ENCODE measurements around the gene ZBP1.

ZBP1 gene

DNA sequence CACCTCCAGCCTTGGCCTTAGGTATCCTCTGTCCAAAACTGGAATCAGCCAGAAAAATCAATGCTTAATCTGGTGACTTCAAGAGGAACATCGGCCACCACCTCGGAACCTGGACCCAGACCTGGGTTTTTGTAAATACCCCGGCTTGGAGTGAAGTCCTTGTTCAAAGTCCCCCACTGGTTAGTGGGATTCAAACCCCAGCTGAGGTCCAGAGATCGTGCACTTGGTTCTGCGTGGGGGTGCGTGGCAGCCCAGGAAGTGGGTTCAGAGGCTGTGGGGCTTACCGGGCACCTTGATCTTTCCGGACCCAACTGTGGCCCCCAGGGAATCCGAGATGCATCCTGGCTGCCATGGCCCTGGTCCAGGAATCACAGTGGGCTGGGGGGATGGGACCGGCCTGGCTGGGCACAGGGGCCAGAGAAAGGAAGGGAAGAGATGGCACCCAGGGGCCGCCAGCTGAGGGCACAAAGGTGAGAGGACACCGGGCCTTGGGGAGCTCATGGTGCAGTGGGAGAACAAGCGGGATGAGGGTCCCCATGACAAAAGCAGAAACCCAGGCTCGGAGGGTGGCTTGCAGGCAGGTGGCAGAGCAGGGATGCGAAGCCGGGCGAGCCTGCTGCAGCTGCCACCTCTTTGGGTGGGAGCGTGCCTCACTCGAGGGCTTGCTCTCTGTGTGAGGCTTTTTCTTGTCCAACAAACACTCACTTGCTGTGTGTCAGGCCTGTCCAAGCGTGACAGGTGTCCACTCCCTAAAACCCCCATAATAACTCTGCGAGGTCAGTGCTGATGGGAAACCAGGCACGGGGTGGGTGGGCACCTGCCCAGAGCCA lies 27.7 kb downstream of the ZBP1 start:
- no peak for TF ChIP-seq CTCF (IDR thresholded peaks at IDR 0.05; ENCODE audit: control extremely low read depth, extremely low read depth, low read depth, missing control alignments)
- ChIA-PET POLR2A (no interaction called here), CTCF (interaction anchor here (1.0 to 10.8 kb wide), 10 partner anchors 8 to 617 kb away, joined by 3 to 87 read pairs (median 4); no protein-coding TSS in a partner anchor)

DNA sequence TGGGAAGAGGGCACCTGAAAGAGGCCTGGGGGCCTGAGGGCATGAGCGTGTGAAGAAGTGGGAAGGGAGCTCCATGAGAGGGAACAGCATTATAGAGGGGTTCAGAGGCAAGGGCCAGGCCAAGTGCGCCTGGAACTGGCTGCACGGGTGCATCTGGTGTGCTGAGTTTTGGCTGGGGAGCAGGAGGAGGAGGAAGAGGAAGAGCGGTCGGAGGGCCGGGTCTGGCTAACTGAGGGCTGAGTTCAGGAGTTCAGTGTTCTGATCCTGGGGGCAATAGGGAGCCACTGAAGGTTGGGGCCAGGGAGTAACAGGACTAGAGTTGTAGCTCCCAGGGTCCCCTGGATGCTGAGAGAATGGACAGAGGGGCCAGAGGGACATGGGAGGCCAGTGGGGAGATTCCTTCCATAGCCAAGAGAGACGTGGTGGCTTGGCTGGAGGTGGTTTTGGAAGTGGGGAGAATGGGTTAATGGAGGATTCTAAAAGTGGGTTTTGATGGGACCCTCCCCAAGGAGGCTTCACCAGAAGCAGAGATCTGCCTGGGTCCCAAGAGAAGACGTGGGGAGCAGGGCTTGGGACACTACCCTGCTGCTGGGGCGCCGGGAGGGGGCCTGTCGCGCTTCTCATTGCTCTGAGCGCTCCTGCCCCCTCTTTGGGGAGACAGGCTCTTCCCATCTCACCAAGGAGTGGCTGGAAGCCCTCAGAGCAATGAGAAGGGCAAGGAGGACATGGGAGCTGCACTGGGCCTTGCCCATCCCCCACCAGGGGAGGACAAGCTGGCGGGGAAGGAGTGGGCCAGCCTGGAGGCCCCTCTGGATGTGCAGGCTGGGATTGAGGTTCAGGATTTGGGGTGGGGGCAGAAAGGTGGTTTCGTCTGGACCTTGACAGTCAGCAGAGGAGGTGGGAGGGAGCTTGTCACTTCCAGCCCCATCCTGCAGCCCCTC lies 28.7 kb downstream of the ZBP1 start:
- no peak for TF ChIP-seq CTCF (IDR thresholded peaks at IDR 0.05; ENCODE audit: control extremely low read depth, extremely low read depth, low read depth, missing control alignments)
- POLR2A ChIA-PET: no interaction called here
- no peak for DNase-seq (ENCODE audit: extremely low spot score)
- CTCF ChIA-PET: interaction anchor here (1.0 to 1.5 kb wide), 4 partner anchors 15 to 591 kb away, joined by 3 to 5 read pairs (median 4); no protein-coding TSS in a partner anchor

More for the DNA sequence above, 27.7 kb downstream of the ZBP1 start:
- no peak for DNase-seq (ENCODE audit: extremely low spot score)

DNA sequence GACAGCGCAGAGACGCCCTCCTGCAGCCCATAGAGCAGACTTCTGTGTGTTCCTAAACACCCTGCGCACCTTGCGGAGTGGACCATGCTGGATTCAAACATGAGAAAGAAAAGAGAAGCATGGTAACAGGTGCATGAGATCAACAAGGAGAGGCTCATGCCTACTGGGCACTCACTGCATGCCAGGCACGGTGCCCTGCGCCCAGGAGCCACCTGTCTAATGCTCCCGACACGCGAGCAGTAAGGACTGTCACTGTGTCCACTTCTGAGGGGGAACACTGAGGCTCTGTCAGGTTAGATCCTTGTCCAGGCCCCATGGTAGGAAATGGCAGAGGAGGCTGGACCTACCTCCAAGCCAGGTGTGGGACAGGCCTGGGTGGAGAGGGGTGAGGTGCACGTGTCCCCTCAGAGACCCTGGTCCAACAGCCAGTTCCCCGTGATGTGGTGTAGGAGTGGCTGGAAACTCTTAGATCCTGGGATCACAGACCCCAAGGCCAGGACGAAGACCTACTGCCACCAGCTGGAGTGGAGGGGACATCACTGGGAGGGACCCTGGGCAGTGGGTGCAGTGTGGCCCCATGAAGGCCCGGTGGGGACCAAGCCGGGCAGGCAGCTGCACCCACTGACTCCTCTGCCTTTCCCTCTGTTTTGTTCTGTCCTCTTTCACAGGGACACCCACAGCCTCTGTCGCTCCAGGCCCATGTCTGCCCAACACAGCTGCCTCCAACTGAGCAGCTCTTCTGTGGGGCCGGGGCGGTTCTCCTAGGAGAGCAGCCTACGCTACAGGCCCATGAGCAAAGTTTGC lies 29.5 kb downstream of the ZBP1 start:
- DNase-seq (ENCODE audit: extremely low spot score): no peak
- POLR2A ChIA-PET: no interaction called here
- CTCF ChIA-PET: no interaction called here
- TF ChIP-seq CTCF (IDR thresholded peaks at IDR 0.05; ENCODE audit: control extremely low read depth, extremely low read depth, low read depth, missing control alignments): no peak

- DNase-seq (ENCODE audit: extremely low spot score): no peak
- TF ChIP-seq CTCF (IDR thresholded peaks at IDR 0.05; ENCODE audit: control extremely low read depth, extremely low read depth, low read depth, missing control alignments): no peak
- POLR2A ChIA-PET: no interaction called here
- CTCF ChIA-PET: no interaction called here
These were observed 30.3 kb downstream of the ZBP1 start for GRCh38 chr20:57589728-57590484.

DNA sequence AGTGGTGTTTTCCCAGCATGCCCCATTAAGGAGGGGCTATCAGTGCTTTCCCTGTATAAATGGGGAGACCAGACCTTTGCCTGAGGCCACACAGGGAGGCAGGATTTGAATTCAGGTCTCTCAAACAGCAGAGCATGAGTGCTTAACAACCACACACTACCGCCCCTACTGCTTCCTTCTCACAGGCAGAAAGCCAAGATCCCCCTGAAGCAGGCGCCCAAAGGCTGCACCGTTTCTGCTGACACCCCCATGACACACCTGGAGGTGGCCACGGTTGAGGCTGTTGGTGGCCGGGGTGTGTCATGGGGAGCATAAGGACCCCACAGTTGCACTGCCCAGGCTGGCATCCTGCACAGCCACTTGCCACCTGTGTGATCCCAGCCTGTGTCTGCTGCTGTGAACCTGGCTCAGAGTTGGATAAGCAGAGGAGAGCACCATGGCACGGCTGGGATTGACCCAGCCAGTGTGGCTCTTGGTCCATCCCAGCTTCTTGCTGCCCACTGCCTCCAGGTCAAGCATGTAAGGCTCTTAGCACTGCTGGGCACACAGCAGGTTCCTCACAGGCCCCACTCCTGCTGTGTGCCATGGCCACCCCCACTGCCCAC lies 31.0 kb downstream of the ZBP1 start:
- no peak for TF ChIP-seq CTCF (IDR thresholded peaks at IDR 0.05; ENCODE audit: control extremely low read depth, extremely low read depth, low read depth, missing control alignments)
- DNase-seq (ENCODE audit: extremely low spot score): no peak
- CTCF ChIA-PET: interaction anchor here (1.0 kb wide), 1 partner anchor 8 kb away, joined by 3 read pairs; no protein-coding TSS in a partner anchor
- POLR2A ChIA-PET: no interaction called here

Data from GM10248 (cell line).